ENCODE measurements around the gene NXPE4.

Gene NXPE4

GRCh38 chr11:114587398-114587953 is 8.1 kb downstream of the NXPE4 start:
- Histone ChIP-seq H3K4me3 (no peak overlapping the region), H3K9me3 (ENCODE audit: low read depth, low read length) (no peaks in the 10 kb centered on the region; the same call in 1 of the 2 replicates), H3K27ac (no peak overlapping the region), H3K9ac (ENCODE audit: insufficient read length) (no peak overlapping the region), H3K36me3 (ENCODE audit: insufficient read depth, low read length) (no peaks in the 10 kb centered on the region)
- DNase-seq (ENCODE audit: low read depth, low spot score), result no peak
- TF ChIP-seq POLR2AphosphoS5 (IDR thresholded peaks at IDR 0.05; ENCODE audit: borderline replicate concordance, low read depth, low read length), result no peak

GRCh38 chr11:114586797-114587196 is 8.8 kb downstream of the NXPE4 start:
- Histone ChIP-seq H3K4me3 (no peak overlapping the region), H3K27ac (no peak overlapping the region), H3K36me3 (ENCODE audit: insufficient read depth, low read length) (no peaks in the 10 kb centered on the region), H3K9me3 (ENCODE audit: low read depth, low read length) (no peaks in the 10 kb centered on the region; the same call in 1 of the 2 replicates), H3K9ac (ENCODE audit: insufficient read length) (no peak overlapping the region)
- TF ChIP-seq POLR2AphosphoS5 (IDR thresholded peaks at IDR 0.05; ENCODE audit: borderline replicate concordance, low read depth, low read length) (no peak), EZH2 (IDR thresholded peaks at IDR 0.05) (no peak)
- DNase-seq (ENCODE audit: low read depth, low spot score), result no peak

- no peak for TF ChIP-seq FOXP2 (optimal IDR thresholded peaks at IDR 0.05; ENCODE audit: control extremely low read depth, extremely low read length, insufficient read depth)
- no peak for TF ChIP-seq POLR2AphosphoS5 (IDR thresholded peaks at IDR 0.05; ENCODE audit: borderline replicate concordance, low read depth, low read length)
- TF ChIP-seq EZH2 (IDR thresholded peaks at IDR 0.05), result no peak
- no peaks in the 10 kb centered on the region for H3K9me3 ChIP-seq (ENCODE audit: low read depth, low read length)
- no peaks in the 10 kb centered on the region for H3K36me3 ChIP-seq (ENCODE audit: insufficient read depth, low read length)
- no peak for DNase-seq (ENCODE audit: low read depth, low spot score)
- H3K4me3 ChIP-seq, result no peak overlapping the region
- no peak overlapping the region for H3K27ac ChIP-seq
- no peak overlapping the region for H3K9ac ChIP-seq (ENCODE audit: insufficient read length)
These were observed 23.9 kb downstream of the NXPE4 start for GRCh38 chr11:114571712-114572111.

GRCh38 chr11:114569801-114570200 is 25.8 kb downstream of the NXPE4 start:
- no peak for TF ChIP-seq FOXP2 (optimal IDR thresholded peaks at IDR 0.05; ENCODE audit: control extremely low read depth, extremely low read length, insufficient read depth)
- no peak for TF ChIP-seq POLR2AphosphoS5 (IDR thresholded peaks at IDR 0.05; ENCODE audit: borderline replicate concordance, low read depth, low read length)
- no peak for TF ChIP-seq EZH2 (IDR thresholded peaks at IDR 0.05)
- H3K9ac ChIP-seq (ENCODE audit: insufficient read length), result no peak overlapping the region
- no peaks in the 10 kb centered on the region for H3K36me3 ChIP-seq (ENCODE audit: insufficient read depth, low read length)
- no peak overlapping the region for H3K4me3 ChIP-seq
- no peak for DNase-seq (ENCODE audit: low read depth, low spot score)
- H3K27ac ChIP-seq, result no peak overlapping the region
- no peaks in the 10 kb centered on the region for H3K9me3 ChIP-seq (ENCODE audit: low read depth, low read length)

GRCh38 chr11:114566276-114566675 is 29.3 kb downstream of the NXPE4 start:
- H3K4me3 ChIP-seq, result no peak overlapping the region
- no peak overlapping the region for H3K9ac ChIP-seq (ENCODE audit: insufficient read length)
- H3K36me3 ChIP-seq (ENCODE audit: insufficient read depth, low read length), result no peaks in the 10 kb centered on the region
- TF ChIP-seq POLR2AphosphoS5 (IDR thresholded peaks at IDR 0.05; ENCODE audit: borderline replicate concordance, low read depth, low read length), result no peak
- no peak overlapping the region for H3K27ac ChIP-seq
- DNase-seq (ENCODE audit: low read depth, low spot score), result no peak
- no peaks in the 10 kb centered on the region for H3K9me3 ChIP-seq (ENCODE audit: low read depth, low read length)

- TF ChIP-seq POLR2AphosphoS5 (IDR thresholded peaks at IDR 0.05; ENCODE audit: borderline replicate concordance, low read depth, low read length) (no peak), EZH2 (IDR thresholded peaks at IDR 0.05) (no peak), FOXP2 (optimal IDR thresholded peaks at IDR 0.05; ENCODE audit: control extremely low read depth, extremely low read length, insufficient read depth) (no peak)
- no peak overlapping the region for H3K27ac ChIP-seq
- no peak overlapping the region for H3K4me3 ChIP-seq
- no peaks in the 10 kb centered on the region for H3K9me3 ChIP-seq (ENCODE audit: low read depth, low read length)
- no peak overlapping the region for H3K9ac ChIP-seq (ENCODE audit: insufficient read length)
- DNase-seq (ENCODE audit: low read depth, low spot score), result no peak
- no peaks in the 10 kb centered on the region for H3K36me3 ChIP-seq (ENCODE audit: insufficient read depth, low read length)
These were observed 30.8 kb downstream of the NXPE4 start for GRCh38 chr11:114564831-114565230.

GRCh38 chr11:114563077-114563476 is 32.5 kb downstream of the NXPE4 start:
- H3K9ac ChIP-seq (ENCODE audit: insufficient read length), result no peak overlapping the region
- no peak for DNase-seq (ENCODE audit: low read depth, low spot score)
- no peaks in the 10 kb centered on the region for H3K36me3 ChIP-seq (ENCODE audit: insufficient read depth, low read length)
- no peak for TF ChIP-seq EZH2 (IDR thresholded peaks at IDR 0.05)
- TF ChIP-seq FOXP2 (optimal IDR thresholded peaks at IDR 0.05; ENCODE audit: control extremely low read depth, extremely low read length, insufficient read depth), result no peak
- H3K27ac ChIP-seq, result no peak overlapping the region
- no peak overlapping the region for H3K4me3 ChIP-seq
- no peaks in the 10 kb centered on the region for H3K9me3 ChIP-seq (ENCODE audit: low read depth, low read length)

- no peak overlapping the region for H3K4me3 ChIP-seq
- no peak for DNase-seq (ENCODE audit: low read depth, low spot score)
- no peak overlapping the region for H3K9ac ChIP-seq (ENCODE audit: insufficient read length)
- no peaks in the 10 kb centered on the region for H3K36me3 ChIP-seq (ENCODE audit: insufficient read depth, low read length)
- H3K27ac ChIP-seq, result no peak overlapping the region
- TF ChIP-seq POLR2AphosphoS5 (IDR thresholded peaks at IDR 0.05; ENCODE audit: borderline replicate concordance, low read depth, low read length) (no peak), EZH2 (IDR thresholded peaks at IDR 0.05) (no peak)
- no peaks in the 10 kb centered on the region for H3K9me3 ChIP-seq (ENCODE audit: low read depth, low read length)
These were observed 33.2 kb downstream of the NXPE4 start for GRCh38 chr11:114562166-114562916.
